Fibroblast of the aortic adventitia (primary cell): Measurements from ENCODE around the gene MTG2. TPM values are rescaled to one million over a fixed set of nuclear protein-coding genes. Genes with fewer than 3 reads are reported as not detected.

Source experiments
- DNase-seq: peaks from one replicate; pipeline ENCODE4 v3.0.0-alpha.2; 2010; ENCODE audit warnings: low read depth
- H3K4me3 ChIP-seq: 2 replicates; pipeline ENCODE4 v1.5.1; 2011; ENCODE audit warnings: low read depth, mild to moderate bottlenecking, control low read depth, low read length, moderate library complexity
- total RNA-seq: library from RNA; depleted of rRNA; stranded (reverse); fragments of >200 nt; gene quantifications from 2 replicates; pipeline ENCODE4 v1.2.3, GENCODE V29; 2012; ENCODE audit warnings: low replicate concordance
- TF ChIP-seq, protein P1 (sequence below): IDR thresholded peaks from 2 replicates; pipeline ENCODE4 v1.5.1; 2011; ENCODE audit warnings: mild to moderate bottlenecking, low read length, control low read depth, inconsistent platforms; ENCODE audit not compliant: insufficient read depth

MTG2 gene
- total RNA-seq, 1 donor = 15.3 TPM

GRCh38 chr20:62162765-62163484 is 19.9 kb upstream of the MTG2 start:
- TF ChIP-seq, protein P1, sequence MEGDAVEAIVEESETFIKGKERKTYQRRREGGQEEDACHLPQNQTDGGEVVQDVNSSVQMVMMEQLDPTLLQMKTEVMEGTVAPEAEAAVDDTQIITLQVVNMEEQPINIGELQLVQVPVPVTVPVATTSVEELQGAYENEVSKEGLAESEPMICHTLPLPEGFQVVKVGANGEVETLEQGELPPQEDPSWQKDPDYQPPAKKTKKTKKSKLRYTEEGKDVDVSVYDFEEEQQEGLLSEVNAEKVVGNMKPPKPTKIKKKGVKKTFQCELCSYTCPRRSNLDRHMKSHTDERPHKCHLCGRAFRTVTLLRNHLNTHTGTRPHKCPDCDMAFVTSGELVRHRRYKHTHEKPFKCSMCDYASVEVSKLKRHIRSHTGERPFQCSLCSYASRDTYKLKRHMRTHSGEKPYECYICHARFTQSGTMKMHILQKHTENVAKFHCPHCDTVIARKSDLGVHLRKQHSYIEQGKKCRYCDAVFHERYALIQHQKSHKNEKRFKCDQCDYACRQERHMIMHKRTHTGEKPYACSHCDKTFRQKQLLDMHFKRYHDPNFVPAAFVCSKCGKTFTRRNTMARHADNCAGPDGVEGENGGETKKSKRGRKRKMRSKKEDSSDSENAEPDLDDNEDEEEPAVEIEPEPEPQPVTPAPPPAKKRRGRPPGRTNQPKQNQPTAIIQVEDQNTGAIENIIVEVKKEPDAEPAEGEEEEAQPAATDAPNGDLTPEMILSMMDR = no peak
- DNase-seq = no peak
- no peak overlapping the region for H3K4me3 ChIP-seq

DNA sequence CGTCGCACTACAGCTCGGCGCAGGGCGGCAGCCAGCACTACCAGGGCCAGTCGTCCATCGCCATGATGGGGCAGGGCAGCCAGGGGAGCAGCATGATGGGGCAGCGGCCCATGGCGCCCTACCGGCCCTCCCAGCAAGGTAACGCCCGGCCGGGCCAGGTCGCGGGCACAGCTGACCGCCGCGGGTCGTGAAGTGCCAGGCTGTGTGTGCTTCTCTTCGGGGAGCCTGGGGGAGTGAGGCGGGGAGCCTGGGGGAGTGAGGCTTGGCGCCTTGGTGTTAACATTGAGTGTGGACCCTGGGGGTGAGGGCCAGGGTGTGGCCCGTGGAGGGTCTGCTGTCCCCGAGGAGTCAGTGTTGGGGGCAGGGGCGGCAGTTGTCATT is 19.4 kb upstream of the MTG2 start:
- no peak overlapping the region for H3K4me3 ChIP-seq
- TF ChIP-seq, protein P1 = no peak
- DNase-seq = no peak

GRCh38 chr20:62163986-62164762 is 18.7 kb upstream of the MTG2 start:
- TF ChIP-seq, protein P1 = no peak
- no peak for DNase-seq

GRCh38 chr20:62164879-62165761 is 17.7 kb upstream of the MTG2 start:
- TF ChIP-seq, protein P1 = no peak
- no peak for DNase-seq
- no peak overlapping the region for H3K4me3 ChIP-seq

More at GRCh38 chr20:62163986-62164762, 18.7 kb upstream of the MTG2 start:
- H3K4me3 ChIP-seq = no peak overlapping the region

DNA sequence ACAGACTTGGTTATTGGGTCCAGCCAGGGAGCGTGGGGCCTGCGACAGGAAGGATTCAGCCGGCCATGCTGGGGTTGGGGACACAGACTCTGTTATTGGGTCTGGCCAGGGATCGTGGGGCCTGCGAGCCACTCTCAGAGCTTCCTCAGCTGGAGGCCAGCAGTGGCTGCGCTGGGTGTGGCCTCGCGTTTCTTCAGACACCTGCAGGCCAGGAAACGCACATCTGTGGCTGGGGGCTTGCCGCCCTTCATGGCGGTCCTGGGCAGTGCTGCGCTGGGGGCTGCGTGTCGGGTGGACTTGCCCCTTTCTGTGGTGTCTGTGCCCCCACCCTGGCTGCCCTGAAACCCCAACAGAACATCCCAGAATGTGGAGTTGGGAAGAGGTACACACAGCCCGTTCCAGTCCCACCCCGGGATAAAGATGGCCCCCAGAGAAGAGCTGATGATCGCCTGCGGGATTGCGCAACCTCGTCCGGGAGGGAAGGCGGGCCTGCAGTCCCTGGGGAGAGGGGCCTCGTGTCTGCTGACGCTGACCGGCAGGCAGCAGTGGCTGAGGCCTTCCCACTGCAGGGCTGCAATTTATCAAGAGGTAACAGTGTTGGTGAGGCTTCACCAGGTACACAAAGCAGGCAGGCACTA is 16.9 kb upstream of the MTG2 start:
- TF ChIP-seq, protein P1 = no peak
- no peak overlapping the region for H3K4me3 ChIP-seq
- DNase-seq = no peak

- TF ChIP-seq, protein P1 = no peak
- H3K4me3 ChIP-seq = no peak overlapping the region
- DNase-seq = no peak
These were observed 15.4 kb upstream of the MTG2 start for GRCh38 chr20:62167474-62167873.
